Mesothelial cell of epicardium (in vitro differentiated cells): Measurements from ENCODE around the gene CCNF. TPM values are rescaled to one million over a fixed set of nuclear protein-coding genes. Genes with fewer than 3 reads are reported as not detected.

Source experiments
- DNase-seq, 2 experiments: peaks; one replicate each; pipeline ENCODE4 v3.0.0; 2021; ENCODE audit warnings: low spot score in 2 of 2; ENCODE audit not compliant: unreplicated experiment in 2 of 2
- H3K27ac Mint-ChIP-seq: 2 replicates; pipeline ENCODE4 v1.8.0; 2021; ENCODE audit warnings: mixed read lengths
- H3K27me3 Mint-ChIP-seq: 2 replicates; pipeline ENCODE4 v1.8.0; 2021; ENCODE audit warnings: low read depth, mixed read lengths
- H3K36me3 Mint-ChIP-seq: 2 replicates; pipeline ENCODE4 v1.8.0; 2021; ENCODE audit warnings: mixed read lengths
- H3K4me1 Mint-ChIP-seq: 2 replicates; pipeline ENCODE4 v1.8.0; 2021; ENCODE audit warnings: mixed read lengths
- H3K4me3 Mint-ChIP-seq: 2 replicates; pipeline ENCODE4 v1.8.0; 2021; ENCODE audit warnings: mild to moderate bottlenecking, moderate library complexity, mixed read lengths
- H3K9me3 Mint-ChIP-seq: 2 replicates; pipeline ENCODE4 v1.8.0; 2021; ENCODE audit warnings: mixed read lengths
- total RNA-seq: library from RNA; stranded (reverse); gene quantifications from 3 replicates; pipeline ENCODE4 v1.2.1, GENCODE V29; 2021
- TF ChIP-seq, protein P1 (sequence below): fragments of 200-600 bp; sonication (generic); IDR thresholded peaks from one replicate; pipeline ENCODE4 v1.5.0; 2021; ENCODE audit warnings: antibody characterized with exemption; ENCODE audit not compliant: unreplicated experiment

CCNF gene
- total RNA-seq, 1 donor from 2014 or later = 17.4 TPM

DNA sequence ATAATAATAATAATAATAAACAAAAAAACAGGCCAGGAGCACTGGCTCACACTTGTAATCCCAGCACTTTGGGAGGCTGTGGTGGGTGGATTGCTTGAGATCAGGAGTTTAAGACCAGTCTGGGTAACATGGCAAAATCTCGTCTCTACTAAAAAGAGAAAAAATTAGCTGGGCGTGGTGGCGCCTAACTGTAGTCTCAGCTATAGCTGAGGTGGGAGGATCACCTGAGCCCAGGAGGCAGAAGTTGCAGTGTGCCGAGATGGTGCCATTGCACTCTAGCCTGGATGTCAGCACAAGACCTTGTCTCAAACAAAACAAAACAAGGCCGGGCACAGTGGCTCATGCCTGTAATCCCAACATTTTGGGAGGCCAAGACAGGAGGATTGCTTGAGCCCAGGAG lies 65.8 kb downstream of the CCNF start:
- peaks cover 5% of the 10 kb centered on the region for H3K36me3 Mint-ChIP-seq
- no peak overlapping the region for H3K4me3 Mint-ChIP-seq
- no peaks in the 10 kb centered on the region for H3K27me3 Mint-ChIP-seq
- no peaks in the 10 kb centered on the region for H3K4me1 Mint-ChIP-seq
- TF ChIP-seq, protein P1, sequence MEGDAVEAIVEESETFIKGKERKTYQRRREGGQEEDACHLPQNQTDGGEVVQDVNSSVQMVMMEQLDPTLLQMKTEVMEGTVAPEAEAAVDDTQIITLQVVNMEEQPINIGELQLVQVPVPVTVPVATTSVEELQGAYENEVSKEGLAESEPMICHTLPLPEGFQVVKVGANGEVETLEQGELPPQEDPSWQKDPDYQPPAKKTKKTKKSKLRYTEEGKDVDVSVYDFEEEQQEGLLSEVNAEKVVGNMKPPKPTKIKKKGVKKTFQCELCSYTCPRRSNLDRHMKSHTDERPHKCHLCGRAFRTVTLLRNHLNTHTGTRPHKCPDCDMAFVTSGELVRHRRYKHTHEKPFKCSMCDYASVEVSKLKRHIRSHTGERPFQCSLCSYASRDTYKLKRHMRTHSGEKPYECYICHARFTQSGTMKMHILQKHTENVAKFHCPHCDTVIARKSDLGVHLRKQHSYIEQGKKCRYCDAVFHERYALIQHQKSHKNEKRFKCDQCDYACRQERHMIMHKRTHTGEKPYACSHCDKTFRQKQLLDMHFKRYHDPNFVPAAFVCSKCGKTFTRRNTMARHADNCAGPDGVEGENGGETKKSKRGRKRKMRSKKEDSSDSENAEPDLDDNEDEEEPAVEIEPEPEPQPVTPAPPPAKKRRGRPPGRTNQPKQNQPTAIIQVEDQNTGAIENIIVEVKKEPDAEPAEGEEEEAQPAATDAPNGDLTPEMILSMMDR = no peak
- no peak for DNase-seq
- H3K27ac Mint-ChIP-seq = no peak overlapping the region
- no peaks in the 10 kb centered on the region for H3K9me3 Mint-ChIP-seq

DNA sequence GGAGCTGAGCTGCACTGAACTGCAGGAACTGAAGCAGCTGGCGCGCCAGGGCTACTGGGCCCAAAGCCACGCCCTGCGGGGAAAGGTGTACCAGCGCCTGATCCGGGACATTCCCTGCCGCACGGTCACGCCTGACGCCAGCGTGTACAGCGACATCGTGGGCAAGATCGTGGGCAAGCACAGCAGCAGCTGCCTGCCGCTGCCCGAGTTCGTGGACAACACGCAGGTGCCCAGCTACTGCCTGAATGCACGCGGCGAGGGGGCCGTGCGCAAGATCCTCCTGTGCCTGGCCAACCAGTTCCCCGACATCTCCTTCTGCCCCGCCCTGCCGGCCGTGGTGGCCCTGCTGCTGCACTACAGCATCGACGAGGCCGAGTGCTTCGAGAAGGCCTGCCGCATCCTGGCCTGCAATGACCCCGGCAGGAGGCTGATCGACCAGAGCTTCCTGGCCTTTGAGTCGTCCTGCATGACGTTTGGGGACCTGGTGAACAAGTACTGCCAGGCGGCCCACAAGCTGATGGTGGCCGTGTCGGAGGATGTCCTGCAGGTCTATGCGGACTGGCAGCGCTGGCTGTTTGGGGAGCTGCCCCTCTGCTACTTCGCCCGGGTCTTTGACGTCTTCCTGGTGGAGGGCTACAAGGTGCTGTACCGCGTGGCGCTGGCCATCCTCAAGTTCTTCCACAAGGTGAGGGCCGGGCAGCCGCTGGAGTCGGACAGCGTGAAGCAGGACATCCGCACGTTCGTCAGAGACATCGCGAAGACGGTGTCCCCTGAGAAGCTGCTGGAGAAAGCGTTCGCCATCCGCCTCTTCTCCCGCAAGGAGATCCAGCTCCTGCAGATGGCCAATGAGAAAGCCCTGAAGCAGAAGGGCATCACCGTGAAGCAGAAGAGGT lies 67.2 kb downstream of the CCNF start:
- TF ChIP-seq, protein P1 = no peak
- Mint-ChIP-seq H3K4me1 (no peaks in the 10 kb centered on the region), H3K27ac (no peak overlapping the region), H3K27me3 (no peaks in the 10 kb centered on the region), H3K36me3 (peaks cover 5% of the 10 kb centered on the region), H3K9me3 (no peaks in the 10 kb centered on the region), H3K4me3 (no peak overlapping the region)
- DNase-seq = no peak

DNA sequence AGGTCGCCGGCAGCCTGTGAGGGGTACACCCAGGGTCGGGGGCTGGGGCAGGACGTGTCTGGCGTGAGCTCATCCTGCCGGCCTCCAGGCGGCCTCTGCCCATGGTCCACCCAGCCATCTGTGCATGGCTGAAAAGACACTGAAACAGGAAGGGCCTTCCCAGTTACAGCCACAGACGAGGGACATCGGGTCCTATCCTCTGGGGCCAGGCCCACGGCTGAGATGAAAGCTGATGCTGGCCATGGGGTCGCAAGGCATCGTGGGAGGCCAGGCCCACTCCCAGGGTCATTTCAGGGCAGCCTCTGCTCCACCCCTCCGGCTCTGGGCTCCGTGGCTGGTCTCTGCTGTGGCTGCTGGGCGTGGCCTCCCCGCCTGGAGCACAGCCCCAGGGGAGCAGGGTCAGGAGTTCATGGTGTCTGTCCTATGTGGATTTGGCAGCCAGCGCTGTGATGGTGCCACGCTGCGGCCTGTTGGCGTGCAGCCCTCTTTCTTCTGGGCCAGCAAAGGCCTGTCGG lies 67.9 kb downstream of the CCNF start:
- H3K27ac Mint-ChIP-seq = no peak overlapping the region
- H3K4me3 Mint-ChIP-seq = no peak overlapping the region
- peaks cover 5% of the 10 kb centered on the region for H3K36me3 Mint-ChIP-seq
- TF ChIP-seq, protein P1 = no peak
- no peaks in the 10 kb centered on the region for H3K9me3 Mint-ChIP-seq
- peaks cover 5% of the 10 kb centered on the region for H3K4me1 Mint-ChIP-seq
- H3K27me3 Mint-ChIP-seq = no peaks in the 10 kb centered on the region
- DNase-seq = no peak

DNA sequence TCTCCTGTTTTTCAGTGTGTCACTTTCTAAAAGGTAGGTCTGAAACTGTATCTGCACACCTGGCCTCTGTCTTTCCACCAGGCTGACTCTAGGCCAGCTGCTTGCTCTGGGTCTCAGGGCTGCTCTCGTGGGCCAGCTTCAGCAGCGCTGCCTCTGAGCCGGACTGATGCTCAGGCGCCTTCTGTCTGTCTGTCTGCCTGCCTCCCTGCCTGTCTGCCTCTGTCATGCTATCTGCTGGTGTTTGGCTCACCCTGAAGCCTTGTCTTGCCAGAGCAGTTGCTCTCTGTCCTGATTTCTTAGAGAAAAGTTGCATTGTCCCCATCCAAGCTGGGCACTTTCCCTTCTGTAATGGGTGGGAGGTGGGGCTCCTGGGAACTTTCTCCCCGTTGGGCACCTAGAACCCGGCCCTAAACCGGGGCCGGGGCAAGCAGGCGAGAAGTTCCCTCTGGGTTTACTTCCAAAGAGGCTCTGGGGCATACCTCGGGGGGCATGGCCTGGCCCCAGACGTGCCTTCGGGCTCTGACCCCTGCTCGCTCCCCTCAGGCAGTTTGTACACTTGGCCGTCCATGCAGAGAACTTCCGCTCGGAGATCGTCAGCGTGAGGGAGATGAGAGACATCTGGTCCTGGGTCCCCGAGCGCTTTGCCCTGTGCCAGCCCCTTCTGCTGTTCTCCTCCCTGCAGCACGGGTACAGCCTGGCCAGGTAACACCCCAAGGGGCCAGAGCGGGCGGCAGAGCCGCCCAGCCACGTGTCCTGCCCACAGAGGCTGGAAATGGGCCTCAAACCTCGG lies 68.6 kb downstream of the CCNF start:
- H3K27ac Mint-ChIP-seq = peak overlapping the region; percentile 69
- no peaks in the 10 kb centered on the region for H3K9me3 Mint-ChIP-seq
- TF ChIP-seq, protein P1 = no peak

DNA sequence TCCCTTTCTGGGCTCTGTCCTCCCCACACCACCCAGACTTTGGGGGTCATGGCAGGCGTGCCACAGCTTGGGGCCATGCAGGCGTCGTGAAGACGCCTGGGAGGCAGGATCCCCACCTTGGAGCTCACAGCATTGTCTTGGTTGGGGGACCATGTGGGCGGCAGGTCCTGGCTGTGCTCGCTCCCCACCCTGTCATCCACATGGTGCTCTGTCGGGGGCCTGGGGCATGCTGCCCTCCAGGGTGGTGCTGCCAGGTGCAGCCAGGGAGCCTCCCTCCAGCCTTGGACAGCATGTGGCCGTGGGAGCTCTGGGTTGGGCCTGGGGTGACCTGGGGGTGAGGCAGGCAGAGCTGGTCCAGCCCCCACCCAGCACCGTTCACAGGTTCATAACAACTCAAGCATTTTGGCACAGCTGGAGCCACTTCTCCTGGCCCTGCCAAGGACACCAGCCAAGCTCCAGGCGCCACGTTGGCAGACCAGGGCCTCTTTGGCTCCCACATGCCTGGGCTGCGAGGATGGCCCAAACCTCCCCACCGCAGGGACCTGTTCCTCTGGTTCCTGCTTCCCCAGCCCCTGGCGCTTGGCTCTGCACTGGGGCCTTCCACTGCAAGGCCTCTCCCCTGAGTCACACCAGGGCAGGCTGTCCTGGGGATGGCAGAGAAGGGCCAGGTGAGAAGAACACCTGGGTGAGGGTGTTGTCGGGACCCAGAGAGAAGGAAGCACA lies 69.4 kb downstream of the CCNF start:
- H3K9me3 Mint-ChIP-seq = no peaks in the 10 kb centered on the region
- H3K4me1 Mint-ChIP-seq = peaks cover 13% of the 10 kb centered on the region
- TF ChIP-seq, protein P1 = no peak
- peaks cover 5% of the 10 kb centered on the region for H3K36me3 Mint-ChIP-seq
- no peak for DNase-seq
- H3K27ac Mint-ChIP-seq = no peak overlapping the region
- no peaks in the 10 kb centered on the region for H3K27me3 Mint-ChIP-seq
- no peak overlapping the region for H3K4me3 Mint-ChIP-seq

More for the DNA sequence above, 68.6 kb downstream of the CCNF start:
- Mint-ChIP-seq H3K27me3 (no peaks in the 10 kb centered on the region), H3K4me1 (peaks cover 12% of the 10 kb centered on the region), H3K4me3 (no peak overlapping the region), H3K36me3 (peaks cover 5% of the 10 kb centered on the region)
- no peak for DNase-seq
